ENCODE measurements around the gene ACTN4.

DNA sequence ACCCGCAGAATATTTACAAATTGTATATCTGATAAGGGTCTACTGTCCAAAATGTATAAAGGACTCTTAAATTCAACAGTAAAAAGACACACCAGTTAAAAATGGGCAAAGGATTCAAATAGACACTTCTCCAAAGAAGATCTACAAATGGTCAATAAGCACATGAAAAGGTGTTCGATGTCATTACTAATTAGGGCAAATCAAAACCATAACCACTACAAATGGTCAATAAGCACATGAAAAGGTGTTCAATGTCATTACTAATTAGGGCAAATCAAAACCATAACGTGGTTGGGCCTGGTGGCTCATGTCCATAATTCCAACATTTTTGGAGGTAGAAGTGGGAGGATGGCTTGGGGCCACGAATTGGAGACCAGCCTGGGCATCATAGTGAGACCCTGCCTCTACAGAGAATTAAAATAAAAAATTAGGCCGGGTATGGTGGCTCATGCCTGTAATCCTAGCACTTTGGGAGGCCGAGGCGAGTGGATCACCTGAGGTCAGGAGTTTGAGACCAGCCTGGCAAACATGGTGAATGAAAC, 40.5 kb downstream of the ACTN4 start:
- TF ChIP-seq, protein P1, sequence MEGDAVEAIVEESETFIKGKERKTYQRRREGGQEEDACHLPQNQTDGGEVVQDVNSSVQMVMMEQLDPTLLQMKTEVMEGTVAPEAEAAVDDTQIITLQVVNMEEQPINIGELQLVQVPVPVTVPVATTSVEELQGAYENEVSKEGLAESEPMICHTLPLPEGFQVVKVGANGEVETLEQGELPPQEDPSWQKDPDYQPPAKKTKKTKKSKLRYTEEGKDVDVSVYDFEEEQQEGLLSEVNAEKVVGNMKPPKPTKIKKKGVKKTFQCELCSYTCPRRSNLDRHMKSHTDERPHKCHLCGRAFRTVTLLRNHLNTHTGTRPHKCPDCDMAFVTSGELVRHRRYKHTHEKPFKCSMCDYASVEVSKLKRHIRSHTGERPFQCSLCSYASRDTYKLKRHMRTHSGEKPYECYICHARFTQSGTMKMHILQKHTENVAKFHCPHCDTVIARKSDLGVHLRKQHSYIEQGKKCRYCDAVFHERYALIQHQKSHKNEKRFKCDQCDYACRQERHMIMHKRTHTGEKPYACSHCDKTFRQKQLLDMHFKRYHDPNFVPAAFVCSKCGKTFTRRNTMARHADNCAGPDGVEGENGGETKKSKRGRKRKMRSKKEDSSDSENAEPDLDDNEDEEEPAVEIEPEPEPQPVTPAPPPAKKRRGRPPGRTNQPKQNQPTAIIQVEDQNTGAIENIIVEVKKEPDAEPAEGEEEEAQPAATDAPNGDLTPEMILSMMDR (conservative IDR thresholded peaks at IDR 0.05 in 1 of 2, IDR thresholded peaks at IDR 0.05 in 1 of 2; ENCODE audit: extremely low read depth in 1 of 2, insufficient read depth in 1 of 2, low read depth in 1 of 2, low read length in 2 of 2), result no peak
- TF ChIP-seq EZH2 (IDR thresholded peaks at IDR 0.05; ENCODE audit: borderline replicate concordance, low read length), result no peak

Measured in mammary epithelial cell (primary cell).